HG03039 (cell line): ENCODE measurements around the gene TMIGD3.
A peak's percentile ranks its signal among the peaks of the same experiment; 100 is the strongest.

Experiments used
- ATAC-seq: cut with Tn5 transposase; IDR thresholded peaks from one replicate; pipeline ENCODE4 v1.9.1; 2021; ENCODE audit warnings: mild to moderate bottlenecking, moderate library complexity; ENCODE audit not compliant: unreplicated experiment

Gene TMIGD3

GRCh38 chr1:111476761-111477309, 26.6 kb downstream of the TMIGD3 start:
- ATAC-seq = peak; percentile 50

DNA sequence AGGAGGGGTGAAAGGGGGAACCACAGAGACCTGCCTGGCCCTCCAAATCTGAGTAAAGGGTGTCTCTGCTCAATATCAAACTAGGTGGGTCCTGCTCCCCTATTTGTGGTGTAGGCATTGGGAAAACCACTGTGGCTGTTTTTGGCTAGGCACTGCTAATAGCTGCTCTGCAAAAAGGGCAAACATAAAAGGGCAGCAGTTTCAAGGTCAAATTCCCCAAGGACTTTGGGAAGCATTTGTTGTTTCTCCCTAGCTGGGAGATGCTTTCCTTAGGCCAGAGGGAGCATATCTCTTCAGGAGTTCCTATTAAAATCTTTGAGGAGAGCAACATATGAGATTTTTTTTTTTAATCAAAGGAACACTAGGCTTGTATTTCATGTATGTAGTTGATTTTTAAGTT, 27.2 kb downstream of the TMIGD3 start:
- no peak for ATAC-seq

GRCh38 chr1:111475701-111476100, 27.7 kb downstream of the TMIGD3 start:
- no peak for ATAC-seq

DNA sequence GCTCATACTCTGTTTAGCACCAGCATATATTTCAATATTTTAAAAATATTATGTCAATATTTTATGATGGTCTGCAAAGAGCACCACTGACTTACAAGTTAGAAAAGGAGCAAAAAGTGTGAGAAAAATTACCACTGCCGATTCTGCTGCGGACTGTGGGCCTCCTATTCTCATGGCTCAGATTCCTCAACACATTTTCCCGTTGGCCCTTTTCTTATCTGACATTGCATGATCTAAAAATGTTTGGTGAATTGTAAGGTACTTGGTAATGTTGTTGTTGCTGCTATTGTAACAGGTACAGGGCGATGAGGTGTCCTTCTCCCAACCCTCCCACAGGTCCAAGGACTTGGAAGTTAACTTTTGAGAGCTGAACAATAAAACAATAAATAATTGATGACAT, 28.9 kb downstream of the TMIGD3 start:
- ATAC-seq = no peak

- no peak for ATAC-seq
Measured at GRCh38 chr1:111474106-111474505, 29.3 kb downstream of the TMIGD3 start.

DNA sequence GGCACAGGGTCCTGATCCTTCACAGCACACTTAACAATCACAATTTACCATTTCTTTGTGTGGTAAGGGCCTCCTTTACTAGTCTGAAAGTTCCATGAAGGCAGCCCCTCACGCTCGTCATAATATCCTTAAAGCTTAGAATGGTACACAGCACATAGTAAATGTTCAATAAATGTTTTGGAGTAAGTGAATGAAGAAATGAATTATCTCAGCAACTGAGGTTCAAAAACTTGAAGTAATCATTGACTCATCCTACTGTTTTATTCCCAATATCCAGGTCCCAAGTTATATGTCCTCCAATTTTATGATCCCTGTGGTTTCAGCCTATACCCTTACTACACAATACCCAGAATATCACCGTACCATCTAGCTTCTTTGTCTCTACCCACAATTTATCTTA, 31.9 kb downstream of the TMIGD3 start:
- ATAC-seq = no peak

GRCh38 chr1:111471012-111471411, 32.4 kb downstream of the TMIGD3 start:
- no peak for ATAC-seq

GRCh38 chr1:111470596-111470995, 32.8 kb downstream of the TMIGD3 start:
- no peak for ATAC-seq

- ATAC-seq = no peak
Measured at GRCh38 chr1:111469539-111469938, 33.9 kb downstream of the TMIGD3 start.

GRCh38 chr1:111468717-111469100, 34.7 kb downstream of the TMIGD3 start:
- no peak for ATAC-seq

GRCh38 chr1:111467865-111468716, 35.3 kb downstream of the TMIGD3 start:
- no peak for ATAC-seq

GRCh38 chr1:111466480-111466879, 37.0 kb downstream of the TMIGD3 start:
- ATAC-seq = no peak

DNA sequence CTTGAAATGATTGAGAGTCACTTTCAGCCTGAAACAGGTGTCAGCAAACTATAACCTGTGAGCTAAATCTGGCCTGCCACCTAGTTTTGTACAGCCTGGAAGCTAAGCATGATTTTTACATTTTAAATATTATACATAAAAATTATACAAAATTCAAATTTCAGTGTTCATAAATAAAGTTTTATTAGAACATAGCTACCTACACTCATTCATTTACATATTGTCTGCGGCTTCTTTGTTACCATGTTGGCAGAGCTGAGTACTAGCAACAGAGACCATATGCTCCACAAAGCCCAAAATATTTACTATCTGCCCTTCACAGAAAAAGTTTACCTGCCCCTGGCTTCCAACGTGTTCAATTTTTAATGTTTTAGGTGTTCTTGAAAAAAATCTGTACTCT, 37.7 kb downstream of the TMIGD3 start:
- ATAC-seq = no peak

DNA sequence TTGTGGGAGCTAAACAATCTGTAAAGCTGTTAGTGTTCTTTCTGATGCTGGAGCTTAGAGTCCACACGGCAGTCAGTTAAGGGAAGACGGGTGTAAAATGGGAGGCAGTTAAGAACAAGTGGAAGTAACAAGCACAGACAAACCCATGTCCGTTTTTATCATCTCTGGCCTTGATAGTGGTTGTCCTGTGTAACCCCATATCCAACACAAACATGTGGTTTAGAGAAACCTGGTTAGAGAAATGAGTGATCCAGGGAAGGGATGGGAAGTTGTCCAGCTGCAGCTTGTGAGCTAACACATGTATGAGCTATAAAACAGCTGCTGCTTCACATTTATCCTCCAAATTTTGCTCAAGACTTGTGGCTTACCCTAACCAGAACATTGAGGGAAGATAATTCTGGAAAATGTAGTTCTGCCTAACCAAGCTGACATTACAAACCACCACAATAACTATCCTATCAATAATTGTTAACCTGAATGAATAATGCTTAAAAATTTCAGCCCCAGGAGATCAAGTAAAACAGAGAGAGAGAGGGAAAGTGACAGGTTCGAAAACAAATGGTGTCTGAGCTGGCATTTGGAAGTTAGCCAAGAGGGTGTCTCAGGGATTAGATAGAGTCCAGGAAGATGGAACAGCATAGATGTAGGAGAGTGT, 40.3 kb downstream of the TMIGD3 start:
- ATAC-seq = no peak

- no peak for ATAC-seq
Measured at GRCh38 chr1:111462370-111463028, 40.9 kb downstream of the TMIGD3 start.

DNA sequence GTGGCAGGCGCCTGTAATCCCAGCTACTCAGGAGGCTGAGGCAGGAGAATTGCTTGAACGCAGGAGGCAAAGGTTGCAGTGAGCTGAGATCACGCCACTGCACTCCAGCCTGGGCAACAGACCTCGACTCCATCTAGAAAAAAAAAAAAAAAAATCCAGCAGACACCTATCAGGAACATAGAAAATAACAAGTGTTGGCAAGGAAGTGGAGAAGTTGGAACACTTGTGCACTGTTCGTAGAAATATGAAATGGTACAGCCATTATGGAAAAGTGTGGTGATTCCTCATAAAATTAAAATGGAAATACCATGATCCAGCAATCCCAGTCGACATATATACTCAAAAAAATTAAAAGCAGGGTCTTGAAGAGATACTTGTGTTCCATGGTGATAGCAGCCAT, 41.7 kb downstream of the TMIGD3 start:
- ATAC-seq = no peak

GRCh38 chr1:111455642-111456031, 47.8 kb downstream of the TMIGD3 start:
- no peak for ATAC-seq

GRCh38 chr1:111454859-111455641, 48.4 kb downstream of the TMIGD3 start:
- no peak for ATAC-seq

GRCh38 chr1:111453706-111454105, 49.7 kb downstream of the TMIGD3 start:
- ATAC-seq = no peak

GRCh38 chr1:111452581-111452980, 50.9 kb downstream of the TMIGD3 start:
- ATAC-seq = no peak

GRCh38 chr1:111450185-111450584, 53.2 kb downstream of the TMIGD3 start:
- ATAC-seq = no peak
